HTERT RPE-1 (cell line): ENCODE data around the gene GTPBP3.
"Not testable (repeated sequence)": the region's sequence is repeated elsewhere in the genome, so short reads cannot be mapped to it uniquely, and the experiment has no call there.

Experiments
- in situ Hi-C: fragments of 300-500 bp; cut with MboI; formaldehyde crosslinking; loops from 4 replicates; pipeline ENCODE4 v1.14.3; 2020; ENCODE audit warnings: low sequenced_read_pairs

The GTPBP3 gene

GRCh38 chr19:17340871-17341357 is 3.6 kb downstream of the GTPBP3 start:
- in situ Hi-C loops, result no loop called here

- in situ Hi-C loops, result no loop called here
Observed at GRCh38 chr19:17341386-17341785, 4.0 kb downstream of the GTPBP3 start.

GRCh38 chr19:17341845-17342244 is 4.5 kb downstream of the GTPBP3 start:
- in situ Hi-C loops, result no loop called here

- in situ Hi-C loops, result no loop called here
Observed at GRCh38 chr19:17346109-17346671, 8.8 kb downstream of the GTPBP3 start.

GRCh38 chr19:17347361-17347760 is 10.0 kb downstream of the GTPBP3 start:
- in situ Hi-C loops, result no loop called here

- in situ Hi-C loops, result no loop called here
Observed at GRCh38 chr19:17347877-17348276, 10.5 kb downstream of the GTPBP3 start.

- in situ Hi-C loops, result no loop called here
Observed at GRCh38 chr19:17348700-17349099, 11.3 kb downstream of the GTPBP3 start.

GRCh38 chr19:17351815-17352435 is 14.6 kb downstream of the GTPBP3 start:
- in situ Hi-C loops, result no loop called here

- in situ Hi-C loops, result no loop called here
Observed at GRCh38 chr19:17352608-17353280, 15.4 kb downstream of the GTPBP3 start.

- in situ Hi-C loops, result no loop called here
Observed at GRCh38 chr19:17353386-17353785, 16.0 kb downstream of the GTPBP3 start.

- in situ Hi-C loops, result no loop called here
Observed at GRCh38 chr19:17357078-17357666, 19.8 kb downstream of the GTPBP3 start.

- in situ Hi-C loops, result no loop called here
Observed at GRCh38 chr19:17357724-17358123, 20.4 kb downstream of the GTPBP3 start.

GRCh38 chr19:17358395-17358794 is 21.0 kb downstream of the GTPBP3 start:
- in situ Hi-C loops, result no loop called here

GRCh38 chr19:17359905-17360800 is 22.8 kb downstream of the GTPBP3 start:
- in situ Hi-C loops, result no loop called here

- in situ Hi-C loops, result not testable (repeated sequence)
Observed at GRCh38 chr19:17363852-17364605, 26.7 kb downstream of the GTPBP3 start.

GRCh38 chr19:17365361-17365760 is 28.0 kb downstream of the GTPBP3 start:
- in situ Hi-C loops, result no loop called here

GRCh38 chr19:17370026-17370587 is 32.8 kb downstream of the GTPBP3 start:
- in situ Hi-C loops, result no loop called here

GRCh38 chr19:17376935-17377600 is 39.7 kb downstream of the GTPBP3 start, which contains the start of gene PLVAP:
TSS of gene PLVAP (minus strand) at chr19:17377342. CDS start at chr19:17377288, 54 bp downstream.
- in situ Hi-C loops, result no loop called here

- in situ Hi-C loops, result no loop called here
Observed at GRCh38 chr19:17378271-17378670, 40.9 kb downstream of the GTPBP3 start.
